Ovary (tissue), 9 donors: Measurements from ENCODE around the gene WASF1. TPM values are rescaled to one million over a fixed set of nuclear protein-coding genes. Genes with fewer than 3 reads are reported as not detected.

Experiments
- DNase-seq, 5 donors: peaks; one replicate each; pipeline ENCODE4 v3.0.0-alpha.2; 2019 to 2020
- H3K27ac ChIP-seq, 2 donors: fragments of 200-600 bp; one replicate each; pipeline versions ENCODE4 v1.5.1 to v1.8.0; 2019 to 2022
- H3K27me3 ChIP-seq: fragments of 200-600 bp; one replicate; pipeline ENCODE4 v1.8.0; 2022
- H3K36me3 ChIP-seq: fragments of 200-600 bp; sonication (generic); one replicate; pipeline ENCODE4 v1.5.1; 2019
- H3K4me1 ChIP-seq: one replicate; pipeline ENCODE4 v1.8.1; 2013; ENCODE audit warnings: mild to moderate bottlenecking, moderate library complexity; ENCODE audit not compliant: insufficient read depth
- H3K4me3 ChIP-seq: fragments of 200-600 bp; sonication (generic); one replicate; pipeline ENCODE4 v1.5.1; 2017
- H3K9me3 ChIP-seq, 2 donors: fragments of 200-600 bp in 1 of 2; sonication (generic) in 1 of 2; one replicate each; pipeline versions ENCODE4 v1.5.1 to v1.8.1; 2013 to 2019; ENCODE audit warnings: mild to moderate bottlenecking in 1 of 2, moderate library complexity in 1 of 2
- CTCF ChIP-seq, 3 donors: fragments of 450-650 bp in 2 of 3; fragments of 200-600 bp in 1 of 3; IDR thresholded peaks; one replicate each; pipeline versions ENCODE4 v1.5.1 to v1.8.0; 2016 to 2022; ENCODE audit warnings: antibody characterized with exemption in 3 of 3, mild to moderate bottlenecking in 1 of 3
- EP300 ChIP-seq: sonication (generic); formaldehyde crosslinking; IDR thresholded peaks from one replicate; pipeline ENCODE4 v1.6.1; 2017; ENCODE audit warnings: antibody characterized with exemption
- POLR2A ChIP-seq: fragments of 450-650 bp; IDR thresholded peaks from one replicate; pipeline ENCODE4 v1.6.1; 2017; ENCODE audit warnings: antibody characterized with exemption, mild to moderate bottlenecking, moderate library complexity
- WGBS, 3 donors: extraction: QIAGEN DNeasy Blood & Tissue Kit in 1 of 3; methylation state at CpG; one replicate each; pipeline versions ENCODE4 v1.1.5 to v1.1.7; 2013 to 2017; 5-methylcytosine and 5-hydroxymethylcytosine counted together
- intact Hi-C, 4 donors: fragments of 100-400 bp; cut with DNase I; formaldehyde crosslinking; loops; one replicate each; pipeline versions ENCODE4 v1.11.0 to v1.15.1; 2022 to 2023
- polyA plus RNA-seq, 2 donors: library from polyadenylated mRNA; stranded (reverse); fragments of 200-250 nt in 1 of 2; fragments of 350-450 nt in 1 of 2; fragmentation: Illumina TruSeq in 1 of 2; extraction: RNeasy Lipid Tissue Mini Kit (QIAGEN cat#74804) in 1 of 2; gene quantifications; one replicate each; pipeline ENCODE4 v1.2.3, GENCODE V29; 2013 to 2014
- total RNA-seq, 7 donors: library from RNA; depleted of rRNA in 2 of 7; stranded (reverse); fragments of >200 nt in 2 of 7; fragmentation: NEBNext Ultra II Directional in 3 of 7; extraction: Animal tissue kit (Norgen Biotek cat#: 25700) in 3 of 7; gene quantifications; one replicate each; pipeline versions ENCODE4 v1.1.0 to v1.2.4, GENCODE V29; 2016 to 2023
- donor health status: DM: no; HTN: no; CAD: no; lungs with moderate emphysema.
- donor health status: DM: no; HTN: no; CAD: no.
- donor health status: Bipolar disorder and iron deficiency.
- donor health status: DM: yes; HTN: yes; CAD: no.
- donor health status: DM: no; HTN: no; CAD: no.
- donor health status: DM: yes; HTN: yes; CAD: no.

The WASF1 gene
- total and polyA plus RNA-seq, 9 donors = 16.1 to 40.6 (median 22.5) TPM

GRCh38 chr6:110198561-110198960 is 19.1 kb upstream of the WASF1 start:
- Histone ChIP-seq H3K27ac (no peak overlapping the region), H3K36me3 (no peaks in the 10 kb centered on the region), H3K9me3 (no peaks in the 10 kb centered on the region), H3K4me3 (no peak overlapping the region), H3K4me1 (no peaks in the 10 kb centered on the region), H3K27me3 (no peaks in the 10 kb centered on the region)
- DNase-seq = no peak
- TF ChIP-seq POLR2A (no peak), EP300 (no peak), CTCF (IDR thresholded peaks at IDR 0.05) (no peak)
- intact Hi-C loops = no loop called here
- 95 to 97% (median 96%) methylated on average over 3 of the region's 3 CpGs for WGBS, 3 donors

GRCh38 chr6:110196874-110197273 is 17.4 kb upstream of the WASF1 start:
- H3K9me3 ChIP-seq = no peaks in the 10 kb centered on the region
- no peaks in the 10 kb centered on the region for H3K4me1 ChIP-seq
- intact Hi-C loops = no loop called here
- TF ChIP-seq POLR2A (no peak), CTCF (IDR thresholded peaks at IDR 0.05) (no peak), EP300 (no peak)
- H3K36me3 ChIP-seq = no peaks in the 10 kb centered on the region
- 84 to 98% (median 88%) methylated on average over 1 of the region's 1 CpG for WGBS, 3 donors
- no peak overlapping the region for H3K4me3 ChIP-seq
- H3K27me3 ChIP-seq = no peaks in the 10 kb centered on the region
- H3K27ac ChIP-seq = no peak overlapping the region
- no peak for DNase-seq

- no peaks in the 10 kb centered on the region for H3K36me3 ChIP-seq
- no peaks in the 10 kb centered on the region for H3K4me1 ChIP-seq
- 92 to 98% (median 96%) methylated on average over 4 of the region's 4 CpGs for WGBS, 3 donors
- no peak overlapping the region for H3K4me3 ChIP-seq
- H3K27ac ChIP-seq = no peak overlapping the region
- TF ChIP-seq CTCF (IDR thresholded peaks at IDR 0.05) (no peak), EP300 (no peak), POLR2A (no peak)
- intact Hi-C loops = no loop called here
- no peaks in the 10 kb centered on the region for H3K27me3 ChIP-seq
- H3K9me3 ChIP-seq = no peaks in the 10 kb centered on the region
- DNase-seq = no peak
Measured at GRCh38 chr6:110195639-110196038, 16.2 kb upstream of the WASF1 start.

GRCh38 chr6:110191477-110191876 is 12.0 kb upstream of the WASF1 start:
- H3K9me3 ChIP-seq = no peaks in the 10 kb centered on the region
- WGBS, 3 donors = 84 to 92% (median 86%) methylated on average over 2 of the region's 2 CpGs
- H3K36me3 ChIP-seq = no peaks in the 10 kb centered on the region
- intact Hi-C loops = no loop called here
- no peak overlapping the region for H3K4me3 ChIP-seq
- H3K4me1 ChIP-seq = no peaks in the 10 kb centered on the region
- H3K27ac ChIP-seq = no peak overlapping the region
- TF ChIP-seq POLR2A = no peak
- TF ChIP-seq CTCF (IDR thresholded peaks at IDR 0.05) = no peak
- TF ChIP-seq EP300 = no peak
- H3K27me3 ChIP-seq = no peaks in the 10 kb centered on the region
- no peak for DNase-seq

GRCh38 chr6:110190726-110191125 is 11.3 kb upstream of the WASF1 start:
- H3K4me3 ChIP-seq = no peak overlapping the region
- H3K9me3 ChIP-seq = no peaks in the 10 kb centered on the region
- H3K27ac ChIP-seq = no peak overlapping the region
- WGBS, 3 donors = 87 to 94% (median 88%) methylated on average over 6 of the region's 6 CpGs
- H3K36me3 ChIP-seq = no peaks in the 10 kb centered on the region
- no peaks in the 10 kb centered on the region for H3K27me3 ChIP-seq
- DNase-seq = no peak
- TF ChIP-seq EP300 (no peak), POLR2A (no peak), CTCF (IDR thresholded peaks at IDR 0.05) (no peak)
- intact Hi-C loops = no loop called here
- H3K4me1 ChIP-seq = peaks cover 3% of the 10 kb centered on the region
